Keratinocyte (primary cell): ENCODE data around the gene RAB27B. TPM values are rescaled to one million over a fixed set of nuclear protein-coding genes. Genes with fewer than 3 reads are reported as not detected.
"Not testable (repeated sequence)": the region's sequence is repeated elsewhere in the genome, so short reads cannot be mapped to it uniquely, and the experiment has no call there.

Experiments used
- DNase-seq: peaks from one replicate; pipeline ENCODE4 v3.0.0-alpha.2; 2011; ENCODE audit warnings: low read depth, missing footprints, low spot score
- FAIRE-seq: peaks from 2 replicates; lab custom pipeline; 2011; peaks lifted over from hg19 to GRCh38; lab: Jason Lieb, UNC
- H2AFZ ChIP-seq: 2 replicates; pipeline ENCODE4 v1.6.0; 2012; ENCODE audit warnings: low read length, control low read depth, inconsistent platforms; ENCODE audit not compliant: control insufficient read depth
- H3K27ac ChIP-seq: 2 replicates; pipeline ENCODE4 v1.5.1; 2011; ENCODE audit warnings: low read length; ENCODE audit not compliant: control insufficient read depth, insufficient read depth
- H3K27me3 ChIP-seq: 3 replicates; pipeline ENCODE4 v1.6.0; 2011; ENCODE audit warnings: low read length; ENCODE audit not compliant: control insufficient read depth, insufficient read depth; ENCODE audit errors: extremely low read depth
- H3K36me3 ChIP-seq, 2 experiments: 2 replicates in 1 of 2; 3 replicates in 1 of 2; pipeline ENCODE4 v1.5.1; 2011; ENCODE audit warnings: low read length in 2 of 2, mild to moderate bottlenecking in 1 of 2; ENCODE audit not compliant: control insufficient read depth in 2 of 2, insufficient read depth in 2 of 2; ENCODE audit errors: extremely low read depth in 1 of 2
- H3K4me1 ChIP-seq: 3 replicates; pipeline ENCODE4 v1.5.1; 2011; ENCODE audit warnings: low read length; ENCODE audit not compliant: control insufficient read depth, insufficient read depth; ENCODE audit errors: extremely low read depth
- H3K4me2 ChIP-seq: 3 replicates; pipeline ENCODE4 v1.6.0; 2011; ENCODE audit warnings: low read depth, low read length; ENCODE audit not compliant: control insufficient read depth, insufficient read depth; ENCODE audit errors: extremely low read depth
- H3K4me3 ChIP-seq, 3 experiments: fragments of 200-600 bp in 1 of 3; sonication (generic) in 1 of 3; 2 replicates in 2 of 3; 3 replicates in 1 of 3; pipeline ENCODE4 v1.5.1; 2011 to 2016; ENCODE audit warnings: low read length in 3 of 3, mild to moderate bottlenecking in 3 of 3, control low read depth in 2 of 3, inconsistent platforms in 1 of 3, low read depth in 1 of 3, mixed read lengths in 1 of 3, mixed run types in 1 of 3, moderate library complexity in 1 of 3; ENCODE audit not compliant: control insufficient read depth in 2 of 3, insufficient read depth in 2 of 3; ENCODE audit errors: extremely low read depth in 1 of 3
- H3K79me2 ChIP-seq: 2 replicates; pipeline ENCODE4 v1.6.0; 2012; ENCODE audit warnings: low read length; ENCODE audit not compliant: control insufficient read depth, insufficient read depth
- H3K9ac ChIP-seq: 3 replicates; pipeline ENCODE4 v1.6.0; 2011; ENCODE audit warnings: low read length; ENCODE audit not compliant: control insufficient read depth, insufficient read depth; ENCODE audit errors: extremely low read depth
- H3K9me1 ChIP-seq: 3 replicates; pipeline ENCODE4 v1.6.0; 2011; ENCODE audit warnings: low read length; ENCODE audit not compliant: control insufficient read depth, insufficient read depth; ENCODE audit errors: extremely low read depth
- H3K9me3 ChIP-seq: 2 replicates; pipeline ENCODE4 v1.5.1; 2012; ENCODE audit warnings: low read depth, low read length; ENCODE audit not compliant: control insufficient read depth
- H4K20me1 ChIP-seq: 3 replicates; pipeline ENCODE4 v1.6.0; 2011; ENCODE audit warnings: low read length; ENCODE audit not compliant: control insufficient read depth, insufficient read depth; ENCODE audit errors: extremely low read depth
- EZH2 ChIP-seq: IDR thresholded peaks from one replicate; pipeline ENCODE4 v1.6.1; 2012; ENCODE audit warnings: inconsistent platforms, mild to moderate bottlenecking, low read length, moderate library complexity
- dilution Hi-C: fragments of 300-500 bp; cut with MboI; formaldehyde crosslinking; loops from one replicate; pipeline ENCODE4 v1.7.0; 2020; ENCODE audit warnings: low sequenced_read_pairs; ENCODE audit not compliant: extremely low pct_ligation_motif_present
- polyA plus RNA-seq, 5 experiments: library from polyadenylated mRNA; depleted of rRNA in 3 of 5; stranded (reverse) in 3 of 5; stranded (forward) in 1 of 5; unstranded in 1 of 5; fragments of >200 nt; gene quantifications; 1 replicate in 1 of 5; 2 replicates in 3 of 5; 3 replicates in 1 of 5; pipeline versions ENCODE4 v1.2.1 to v1.2.3, GENCODE V29; 2011 to 2012; ENCODE audit warnings: missing spikeins in 2 of 5, low read depth in 1 of 5, low replicate concordance in 1 of 5
- TF ChIP-seq, protein P1 (sequence below), 3 experiments: IDR thresholded peaks in 1 of 3; conservative IDR thresholded peaks in 1 of 3; optimal IDR thresholded peaks in 1 of 3; 2 replicates in 2 of 3; 3 replicates in 1 of 3; pipeline versions ENCODE3 to v1.5.1; 2011; ENCODE audit warnings: low read length in 3 of 3, mild to moderate bottlenecking in 3 of 3, moderate library complexity in 2 of 3, control low read depth in 1 of 3, inconsistent platforms in 1 of 3; ENCODE audit not compliant: insufficient read depth in 2 of 3; ENCODE audit errors: extremely low read depth in 1 of 3

Gene RAB27B
- polyA plus RNA-seq, 1 donor (not counting 4 experiments of a cell fraction or from before 2014, with no cell fraction given) = 4.2 TPM

DNA sequence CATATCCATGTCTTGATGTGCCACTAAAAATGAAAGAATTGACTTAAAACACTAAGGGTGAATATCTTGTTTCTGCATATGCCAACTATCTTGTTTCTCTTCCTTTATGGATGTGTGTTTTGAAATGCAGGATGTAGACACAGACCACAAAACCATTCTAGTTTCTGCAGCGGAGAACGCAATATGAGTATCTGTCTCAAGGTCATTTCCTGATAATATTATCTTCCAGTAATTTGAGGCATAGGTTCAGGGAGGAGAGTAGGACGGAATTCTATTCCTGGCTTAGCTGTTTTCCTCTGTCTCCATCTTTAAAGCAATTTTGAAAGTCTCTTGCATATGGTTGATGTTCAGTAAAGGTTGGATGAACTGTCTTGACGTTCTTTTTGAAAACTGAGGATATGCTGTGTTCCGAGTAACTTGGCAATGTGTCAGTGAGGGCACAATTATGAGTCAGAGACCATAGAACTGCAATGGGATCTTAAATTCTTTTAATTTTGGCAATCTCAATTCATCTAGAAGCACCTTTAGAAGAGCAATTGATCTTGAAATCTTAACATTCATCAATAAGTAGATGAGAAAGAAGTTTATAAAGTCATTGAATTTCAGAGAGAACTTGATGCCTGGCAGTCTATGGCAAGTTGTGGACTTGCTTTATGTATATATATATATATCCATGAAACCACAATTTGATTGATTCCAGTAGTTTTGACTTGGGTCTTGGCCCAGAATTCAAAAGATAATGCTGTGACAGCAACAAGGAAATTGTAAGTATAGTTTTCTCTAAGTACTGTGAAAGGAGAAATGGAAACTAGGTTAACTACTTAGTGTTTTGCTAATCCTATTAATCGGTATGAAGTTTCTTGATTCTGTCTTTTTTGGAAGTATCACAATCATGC lies 24.8 kb downstream of the RAB27B start:
- no peak overlapping the region for H3K9ac ChIP-seq

DNA sequence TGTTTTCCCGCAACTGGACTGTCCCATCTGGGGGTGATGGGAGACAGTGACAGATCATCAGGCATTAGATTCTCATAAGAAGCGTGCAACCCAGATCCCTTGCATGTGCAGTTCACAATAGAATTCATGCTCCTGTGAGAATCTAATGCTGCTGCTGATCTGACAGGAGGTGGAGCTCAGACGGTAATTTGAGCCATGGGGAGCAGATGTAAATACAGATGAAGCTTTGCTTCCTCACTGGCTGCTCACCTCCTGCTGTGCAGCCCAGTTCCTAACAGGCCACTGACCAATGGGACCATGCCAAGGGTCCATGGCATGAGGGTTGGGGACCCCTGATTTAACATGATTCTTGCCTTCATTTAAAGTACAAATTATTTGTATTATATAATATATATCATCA lies 26.8 kb downstream of the RAB27B start:
- H2AFZ ChIP-seq, H3K4me2 ChIP-seq, FAIRE-seq, H3K27me3 ChIP-seq, H3K9me1 ChIP-seq, dilution Hi-C loops, H3K4me3 ChIP-seq, H3K9me3 ChIP-seq, H3K36me3 ChIP-seq, H4K20me1 ChIP-seq, H3K27ac ChIP-seq, DNase-seq, H3K79me2 ChIP-seq, H3K4me1 ChIP-seq, H3K9ac ChIP-seq: not testable (repeated sequence)

More for the DNA sequence above, 24.8 kb downstream of the RAB27B start:
- Histone ChIP-seq H3K36me3 (no peaks in the 10 kb centered on the region), H3K79me2 (no peaks in the 10 kb centered on the region), H2AFZ (no peak overlapping the region), H3K9me1 (no peaks in the 10 kb centered on the region), H3K4me3 (no peak overlapping the region), H3K4me1 (no peaks in the 10 kb centered on the region), H3K27ac (no peak overlapping the region), H3K27me3 (no peaks in the 10 kb centered on the region), H4K20me1 (no peaks in the 10 kb centered on the region), H3K4me2 (no peak overlapping the region), H3K9me3 (no peaks in the 10 kb centered on the region)
- TF ChIP-seq, protein P1, sequence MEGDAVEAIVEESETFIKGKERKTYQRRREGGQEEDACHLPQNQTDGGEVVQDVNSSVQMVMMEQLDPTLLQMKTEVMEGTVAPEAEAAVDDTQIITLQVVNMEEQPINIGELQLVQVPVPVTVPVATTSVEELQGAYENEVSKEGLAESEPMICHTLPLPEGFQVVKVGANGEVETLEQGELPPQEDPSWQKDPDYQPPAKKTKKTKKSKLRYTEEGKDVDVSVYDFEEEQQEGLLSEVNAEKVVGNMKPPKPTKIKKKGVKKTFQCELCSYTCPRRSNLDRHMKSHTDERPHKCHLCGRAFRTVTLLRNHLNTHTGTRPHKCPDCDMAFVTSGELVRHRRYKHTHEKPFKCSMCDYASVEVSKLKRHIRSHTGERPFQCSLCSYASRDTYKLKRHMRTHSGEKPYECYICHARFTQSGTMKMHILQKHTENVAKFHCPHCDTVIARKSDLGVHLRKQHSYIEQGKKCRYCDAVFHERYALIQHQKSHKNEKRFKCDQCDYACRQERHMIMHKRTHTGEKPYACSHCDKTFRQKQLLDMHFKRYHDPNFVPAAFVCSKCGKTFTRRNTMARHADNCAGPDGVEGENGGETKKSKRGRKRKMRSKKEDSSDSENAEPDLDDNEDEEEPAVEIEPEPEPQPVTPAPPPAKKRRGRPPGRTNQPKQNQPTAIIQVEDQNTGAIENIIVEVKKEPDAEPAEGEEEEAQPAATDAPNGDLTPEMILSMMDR (optimal IDR thresholded peaks at IDR 0.05 in 1 of 3, IDR thresholded peaks at IDR 0.05 in 1 of 3, conservative IDR thresholded peaks at IDR 0.05 in 1 of 3; ENCODE audit: extremely low read depth in 1 of 3, insufficient read depth in 2 of 3, low read length in 3 of 3) = no peak
- TF ChIP-seq EZH2 = no peak
- dilution Hi-C loops = no loop called here
- DNase-seq = no peak
- no peak for FAIRE-seq
